Peyer's patch (tissue), 4 donors: Measurements from ENCODE around the gene CAPN10.

Experiments used
- CTCF ChIP-seq, 6 experiments: fragments of 450-650 bp in 4 of 6; fragments of 200-600 bp in 2 of 6; sonication (generic) in 1 of 6; IDR thresholded peaks; one replicate each; pipeline ENCODE4 v1.5.1; 2017 to 2019; ENCODE audit warnings: antibody characterized with exemption in 6 of 6, mild to moderate bottlenecking in 3 of 6, moderate library complexity in 1 of 6
- POLR2A ChIP-seq, 2 donors: fragments of 450-650 bp; IDR thresholded peaks; one replicate each; pipeline ENCODE4 v1.5.1; 2017; ENCODE audit warnings: antibody characterized with exemption in 2 of 2, mild to moderate bottlenecking in 2 of 2, moderate library complexity in 2 of 2

- TF ChIP-seq CTCF (IDR thresholded peaks at IDR 0.05) (peak in 4 of 6 experiments; percentile 38 to 62 (median 52)), POLR2A (IDR thresholded peaks at IDR 0.05) (peak; percentile 79 to 83)
Observed at GRCh38 chr2:240560480-240561324, 25.8 kb upstream of the CAPN10 start.
